Pons (tissue), 1 donor: ENCODE data around the gene OXCT1.

Experiments used
- DNase-seq: peaks from one replicate; pipeline ENCODE4 v3.0.0-alpha.2; 2016; ENCODE audit warnings: low spot score

The OXCT1 gene

GRCh38 chr5:41869724-41870626 is at the start of gene OXCT1:
Gene OXCT1 (minus strand): TSS chr5:41870425. CDS start chr5:41870358, 67 bp downstream.
- DNase-seq: peak; percentile 37

DNA sequence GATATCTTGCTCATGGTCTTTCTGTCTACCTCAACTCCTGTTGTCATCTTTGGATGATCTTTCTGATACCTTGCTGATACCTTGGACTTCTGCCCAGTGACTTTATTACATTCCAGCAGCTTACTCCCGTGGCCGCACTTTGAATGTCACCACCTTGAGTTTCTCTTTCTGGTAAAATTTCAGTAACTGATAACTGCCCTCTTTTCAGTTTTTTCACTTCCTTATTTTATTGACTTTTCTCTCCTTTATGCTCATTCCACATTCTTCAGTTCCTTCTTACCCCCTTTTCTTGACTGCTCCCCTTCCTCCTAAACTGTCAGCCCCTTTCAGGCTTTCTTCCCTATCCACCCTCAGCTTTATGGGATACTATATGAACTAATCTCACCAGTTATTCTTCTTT is 47.9 kb upstream of the OXCT1 start:
- no peak for DNase-seq

GRCh38 chr5:41908374-41909079 is 38.3 kb upstream of the OXCT1 start:
- no peak for DNase-seq

DNA sequence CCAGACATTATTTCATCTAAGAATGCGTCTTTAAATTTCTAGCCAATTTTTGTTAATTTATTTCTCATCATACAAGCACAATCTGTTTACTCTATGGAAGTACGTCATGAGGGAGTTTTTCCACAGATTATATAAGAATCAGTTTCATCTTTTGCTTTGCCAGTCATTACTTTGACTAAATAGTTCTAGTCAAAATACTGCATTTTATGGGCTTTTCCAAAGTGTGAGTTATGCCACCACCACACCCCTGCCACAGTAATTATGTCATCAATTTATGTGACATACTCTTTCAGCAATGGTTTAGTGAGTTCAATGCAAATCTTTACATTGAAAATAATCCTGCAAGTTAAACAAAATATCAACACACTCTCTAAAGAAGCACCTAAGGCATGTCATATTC is 35.9 kb upstream of the OXCT1 start:
- DNase-seq: no peak

GRCh38 chr5:41903892-41904799 is 33.9 kb upstream of the OXCT1 start, which contains the start of gene RIMOC1:
Gene RIMOC1 (plus strand): TSS chr5:41904344. CDS start chr5:41904368, 24 bp downstream.
- DNase-seq: peak; percentile 100

DNA sequence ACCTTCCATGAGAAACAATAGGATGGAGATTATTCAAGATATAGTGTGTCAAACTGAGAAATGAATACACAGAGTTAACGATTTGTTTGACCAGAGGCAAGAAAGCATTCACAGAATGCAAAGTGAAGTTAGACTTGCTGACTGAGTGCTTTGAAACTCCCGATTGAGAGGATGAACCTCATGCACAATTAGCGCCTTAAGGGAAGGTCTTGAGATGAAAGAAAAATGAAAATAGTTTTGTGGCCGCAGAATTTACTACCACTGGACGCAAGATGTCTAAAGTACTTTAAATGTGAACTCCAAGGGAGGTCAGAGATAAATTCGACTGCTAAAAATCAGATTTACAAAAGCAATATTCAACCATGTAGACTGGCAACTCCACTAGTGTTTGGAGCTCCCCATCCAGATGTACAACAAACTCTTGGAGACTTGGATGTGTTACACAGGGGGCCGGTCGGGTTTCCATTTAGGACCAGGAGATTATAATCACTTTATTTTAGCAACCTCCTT is 33.2 kb upstream of the OXCT1 start:
- DNase-seq: no peak

DNA sequence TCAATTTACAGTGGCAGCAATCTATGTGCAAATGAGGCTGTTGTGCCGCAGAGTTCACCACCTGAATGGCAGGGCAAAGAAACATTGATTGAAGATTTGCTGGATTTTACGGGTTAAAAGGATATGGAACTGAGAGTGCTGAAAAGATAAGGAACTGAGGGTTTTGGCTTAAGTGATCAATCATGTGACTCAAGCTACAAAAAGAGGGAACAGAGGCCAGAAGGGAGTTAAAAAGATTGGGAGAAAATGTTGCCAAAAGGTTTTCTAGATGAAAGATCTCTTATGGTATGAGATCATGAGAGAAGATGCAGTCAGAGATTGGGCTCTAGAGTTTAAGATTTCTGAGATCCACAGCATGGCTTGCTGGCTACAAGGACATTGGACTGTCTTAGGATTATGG is 26.0 kb upstream of the OXCT1 start:
- DNase-seq: no peak

DNA sequence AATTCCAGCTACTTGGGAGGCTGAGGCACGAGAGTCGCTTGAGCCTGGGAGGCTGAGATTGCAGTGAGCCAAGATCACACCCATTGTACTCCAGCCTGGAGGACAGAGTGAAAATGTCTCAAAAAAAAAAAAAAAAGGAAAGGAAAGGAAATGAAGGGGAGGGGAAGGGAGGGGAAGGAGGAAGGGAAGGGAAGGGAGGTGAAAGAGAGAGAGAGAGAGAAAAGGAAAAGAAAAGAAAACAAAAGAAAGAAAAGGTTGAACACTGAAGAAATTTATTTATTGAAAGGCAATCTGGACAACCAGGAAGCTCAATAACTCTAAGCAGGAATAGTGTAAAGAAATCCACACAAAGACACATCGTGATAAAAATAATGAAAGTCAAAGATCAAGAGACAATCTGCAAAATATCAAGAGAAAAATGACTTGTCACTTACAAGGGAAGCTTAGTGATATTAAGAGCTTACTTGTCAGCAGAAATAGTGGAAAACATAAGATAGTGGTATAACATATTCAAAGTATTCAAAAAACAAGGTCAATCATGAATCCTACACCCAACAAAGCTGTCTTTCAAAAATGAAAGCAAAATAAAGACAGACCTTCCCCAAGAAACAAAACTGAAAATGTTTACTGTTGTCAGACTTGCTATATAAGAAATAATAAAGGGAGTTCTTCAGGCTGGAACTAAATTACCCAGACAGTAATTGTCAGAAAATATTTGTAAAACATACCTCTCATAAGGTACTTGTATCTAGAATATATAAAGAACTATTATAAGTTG is 23.0 kb upstream of the OXCT1 start:
- no peak for DNase-seq

- DNase-seq: no peak
Observed at GRCh38 chr5:41892031-41892430, 21.8 kb upstream of the OXCT1 start.

DNA sequence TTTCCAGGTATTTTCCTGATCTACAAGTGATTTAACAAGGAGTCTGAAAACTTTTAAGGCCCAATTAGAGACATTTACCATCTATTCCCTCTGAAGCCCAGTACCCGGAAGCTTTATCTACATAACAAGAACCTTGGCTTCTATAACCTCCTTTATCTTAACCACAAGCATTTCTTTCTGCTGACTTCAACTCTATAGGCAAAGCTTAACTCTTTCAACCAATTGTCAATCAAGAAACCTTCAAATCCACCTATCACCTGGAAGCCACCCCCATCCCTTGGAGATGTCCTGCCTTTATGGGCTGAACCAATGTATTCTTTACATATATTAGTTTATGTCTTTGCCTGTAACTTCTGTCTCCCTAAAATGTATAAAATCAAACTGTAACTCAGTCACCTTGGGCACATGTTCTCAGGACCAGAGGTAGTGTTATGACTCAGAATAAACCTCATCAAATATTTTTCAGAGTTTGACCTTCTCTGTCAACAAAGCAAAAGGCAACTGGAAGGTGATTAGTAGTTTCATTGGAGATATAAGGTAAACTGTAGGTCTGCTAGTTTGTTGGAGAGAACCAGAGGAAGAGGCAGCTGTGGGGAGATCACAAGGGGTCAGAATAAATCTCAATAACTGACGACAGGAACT is 21.0 kb upstream of the OXCT1 start:
- DNase-seq: no peak

DNA sequence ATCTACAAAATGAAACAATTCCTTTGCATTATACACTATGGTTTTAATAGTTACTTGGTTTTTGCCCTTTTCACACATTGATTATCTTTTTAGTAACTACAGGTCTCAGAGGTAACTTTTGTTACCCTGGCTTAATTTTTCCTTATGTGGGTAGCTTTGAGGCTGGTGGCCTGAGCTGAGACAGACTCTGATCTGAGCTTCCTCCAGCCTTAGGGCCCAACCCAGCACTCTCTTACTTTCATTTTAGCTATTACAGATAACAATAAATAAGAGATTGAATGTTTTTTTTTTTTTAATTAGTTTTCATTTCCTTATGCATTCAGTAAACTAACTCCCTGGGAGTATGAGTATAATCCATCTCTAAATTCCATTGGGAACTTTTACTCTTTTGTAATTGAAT is 15.1 kb upstream of the OXCT1 start:
- no peak for DNase-seq

DNA sequence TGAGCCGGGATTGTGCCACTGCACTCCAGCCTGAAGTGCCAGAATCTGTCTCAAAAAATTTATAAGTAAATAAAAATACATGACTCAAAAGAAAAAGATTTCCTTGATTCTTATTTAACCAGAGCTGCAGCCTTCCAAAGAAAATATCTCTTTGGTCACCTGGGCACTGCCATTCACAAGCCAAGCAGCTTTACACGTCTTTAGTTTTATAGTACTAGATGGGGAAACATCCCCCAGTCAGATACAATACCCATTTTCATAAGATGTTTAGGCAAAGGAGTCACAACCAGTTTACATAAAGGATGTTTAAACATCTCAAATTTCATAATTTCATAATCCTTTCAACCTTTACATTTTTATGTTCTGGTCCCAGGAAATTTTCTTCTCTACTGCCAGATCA is 13.7 kb upstream of the OXCT1 start:
- DNase-seq: no peak

GRCh38 chr5:41883243-41883642 is 13.0 kb upstream of the OXCT1 start:
- no peak for DNase-seq

- no peak for DNase-seq
Observed at GRCh38 chr5:41882765-41883164, 12.5 kb upstream of the OXCT1 start.

DNA sequence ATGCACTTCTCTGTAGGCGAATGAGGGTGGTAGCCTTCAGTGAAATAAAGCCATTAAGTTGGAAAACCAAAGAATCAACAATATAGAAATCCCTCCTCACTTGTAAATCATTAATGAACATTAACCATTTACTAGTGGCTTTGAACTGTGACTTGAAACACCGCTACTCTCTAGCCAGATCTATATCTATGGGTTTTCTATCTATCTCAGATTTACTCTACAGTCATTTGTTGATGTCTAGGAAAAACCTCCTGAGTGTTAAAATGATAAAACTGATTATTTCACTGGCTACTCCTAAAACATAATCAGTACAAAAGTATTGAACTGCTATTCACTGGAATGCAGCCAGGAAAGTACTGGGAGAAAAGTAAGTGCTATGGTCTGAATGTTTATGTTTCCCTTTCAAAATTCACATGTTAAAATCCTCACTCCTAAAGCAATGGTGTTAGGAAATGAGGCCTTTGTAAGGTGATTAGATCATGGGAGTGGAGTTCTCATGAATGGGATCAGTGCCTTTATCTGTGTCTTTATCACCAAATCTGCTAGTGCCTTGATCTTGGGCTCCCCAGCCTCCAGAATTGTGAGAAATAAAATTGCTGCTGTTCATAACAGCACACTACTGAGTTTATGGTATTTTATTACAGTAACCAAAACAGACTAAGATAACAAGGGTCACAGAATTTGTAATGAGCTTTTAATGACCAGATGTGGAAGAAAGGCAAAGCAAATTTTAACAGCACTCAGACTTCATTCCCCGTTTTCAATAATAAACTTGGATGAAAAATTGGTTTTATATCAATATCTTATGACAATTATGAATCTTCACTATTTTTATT is 8.6 kb upstream of the OXCT1 start:
- DNase-seq: no peak

- DNase-seq: no peak
Observed at GRCh38 chr5:41878173-41878572, 7.9 kb upstream of the OXCT1 start.

- no peak for DNase-seq
Observed at GRCh38 chr5:41877408-41877807, 7.2 kb upstream of the OXCT1 start.

GRCh38 chr5:41876678-41877077 is 6.5 kb upstream of the OXCT1 start:
- DNase-seq: no peak

DNA sequence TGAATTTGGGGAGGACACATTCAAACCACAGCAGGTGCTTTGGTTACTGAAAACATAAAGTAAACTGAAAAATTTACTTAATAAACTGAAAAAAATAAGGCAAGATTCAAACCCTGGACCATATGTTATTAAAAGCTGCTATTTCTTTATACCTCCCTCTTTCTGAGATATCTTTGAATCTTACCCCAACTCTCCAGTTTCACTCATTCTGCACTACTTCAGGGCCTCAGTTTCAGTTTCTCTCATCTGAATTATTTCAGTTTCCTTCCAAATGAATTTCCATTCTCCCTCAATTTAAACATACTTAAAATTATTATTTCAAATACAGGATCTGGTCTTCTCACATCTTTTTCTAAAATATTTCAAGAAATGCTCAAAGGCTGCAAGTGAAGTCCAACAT is 4.9 kb upstream of the OXCT1 start:
- no peak for DNase-seq
